Superior temporal gyrus (tissue), 1 donor: ENCODE measurements around the gene RNF151.
A peak's percentile ranks its signal among the peaks of the same experiment; 100 is the strongest.

ENCODE experiments used
- DNase-seq: peaks from one replicate; pipeline ENCODE4 v3.0.0-alpha.2; 2016; ENCODE audit errors: extremely low spot score

Gene RNF151

DNA sequence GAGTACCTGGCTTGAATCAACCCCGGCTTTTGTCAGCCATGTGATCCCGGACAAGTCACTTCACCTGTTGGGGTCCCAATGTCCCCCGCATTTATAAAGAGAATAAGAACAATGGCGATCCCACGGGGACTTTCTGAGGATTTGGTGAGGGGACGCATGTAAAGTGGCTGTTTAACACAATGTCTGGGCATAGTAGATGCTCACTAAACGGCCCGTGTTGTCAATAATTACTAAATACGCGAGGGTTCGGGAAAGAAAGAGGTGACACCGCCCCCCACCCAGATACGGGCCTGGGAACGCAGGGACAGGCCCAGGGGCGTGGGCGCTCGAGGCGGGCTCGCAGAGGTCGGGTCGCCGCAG, 24.9 kb downstream of the RNF151 start:
- DNase-seq: no peak

DNA sequence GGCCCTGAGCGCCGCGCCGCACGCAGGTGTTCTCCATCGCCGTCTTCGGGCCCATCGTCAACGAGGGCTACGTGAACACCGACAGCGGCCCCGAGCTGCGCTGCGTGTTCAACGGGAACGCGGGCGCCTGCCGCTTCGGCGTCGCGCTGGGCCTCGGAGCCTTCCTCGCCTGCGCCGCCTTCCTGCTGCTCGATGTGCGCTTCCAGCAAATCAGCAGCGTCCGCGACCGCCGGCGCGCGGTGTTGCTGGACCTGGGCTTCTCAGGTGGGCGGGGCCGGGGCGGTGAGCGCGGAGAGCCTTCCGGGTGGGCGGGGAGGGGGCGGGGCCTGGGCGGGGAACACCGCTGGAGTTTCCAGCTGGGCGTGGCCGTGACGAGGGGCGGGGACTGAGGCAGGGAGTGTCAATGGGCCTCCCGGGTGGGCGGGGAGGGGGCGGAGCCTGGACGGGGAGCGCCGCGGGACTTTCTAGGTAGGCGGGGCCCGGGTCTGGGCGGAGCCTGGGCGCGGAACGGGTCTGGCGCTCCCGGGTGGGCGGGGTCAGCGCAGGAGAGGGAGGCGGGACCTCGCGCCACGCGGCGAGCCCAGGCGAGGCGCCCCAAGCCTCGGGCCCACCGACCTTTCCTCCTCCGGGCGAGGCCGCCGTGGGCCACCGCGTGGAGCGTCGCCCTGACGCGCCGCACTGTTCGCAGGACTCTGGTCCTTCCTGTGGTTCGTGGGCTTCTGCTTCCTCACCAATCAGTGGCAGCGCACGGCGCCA, 25.5 kb downstream of the RNF151 start:
- peak; percentile 73 for DNase-seq

DNA sequence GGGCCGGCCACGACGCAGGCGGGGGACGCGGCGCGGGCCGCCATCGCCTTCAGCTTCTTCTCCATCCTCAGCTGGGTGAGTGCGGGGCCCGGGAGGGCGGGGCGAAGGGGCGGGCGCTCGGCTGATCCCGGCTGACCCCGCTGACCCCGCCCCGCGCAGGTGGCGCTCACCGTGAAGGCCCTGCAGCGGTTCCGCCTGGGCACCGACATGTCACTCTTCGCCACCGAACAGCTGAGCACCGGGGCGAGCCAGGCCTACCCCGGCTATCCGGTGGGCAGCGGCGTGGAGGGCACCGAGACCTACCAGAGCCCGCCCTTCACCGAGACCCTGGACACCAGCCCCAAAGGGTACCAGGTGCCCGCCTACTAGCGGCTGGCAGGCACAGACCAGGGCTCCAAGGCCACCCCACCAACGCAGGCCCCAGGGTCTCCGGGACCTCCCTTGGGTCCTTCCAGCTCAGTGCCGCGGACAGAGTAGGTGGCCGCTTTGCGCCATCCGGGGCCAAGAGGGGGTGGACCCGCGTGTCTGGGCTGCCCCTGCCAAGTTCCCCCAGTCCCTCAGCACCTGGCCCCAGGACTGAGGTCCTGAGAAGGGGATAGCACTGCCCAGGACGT, 26.2 kb downstream of the RNF151 start:
- no peak for DNase-seq

DNA sequence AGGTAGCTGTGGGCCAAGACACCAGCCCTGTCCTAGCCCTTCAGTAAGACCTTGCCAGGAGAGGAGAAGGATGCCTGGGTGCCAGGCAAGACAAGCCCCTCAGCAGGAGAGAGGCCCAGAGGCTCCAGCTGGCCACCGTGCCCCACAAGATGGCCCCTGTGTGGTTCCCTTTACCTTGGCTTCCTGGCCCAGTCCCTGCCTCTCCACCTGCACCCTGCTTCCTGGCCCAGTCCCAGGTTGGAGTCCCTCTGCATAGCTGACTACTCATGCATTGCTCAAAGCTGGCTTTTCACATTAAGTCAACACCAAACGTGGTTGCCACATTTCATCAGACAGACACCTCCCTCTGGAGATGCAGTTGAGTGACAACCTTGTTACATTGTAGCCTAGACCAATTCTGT, 27.1 kb downstream of the RNF151 start:
- no peak for DNase-seq

- DNase-seq: no peak
Measured at GRCh38 chr16:1997494-1998359, 31.1 kb downstream of the RNF151 start.

DNA sequence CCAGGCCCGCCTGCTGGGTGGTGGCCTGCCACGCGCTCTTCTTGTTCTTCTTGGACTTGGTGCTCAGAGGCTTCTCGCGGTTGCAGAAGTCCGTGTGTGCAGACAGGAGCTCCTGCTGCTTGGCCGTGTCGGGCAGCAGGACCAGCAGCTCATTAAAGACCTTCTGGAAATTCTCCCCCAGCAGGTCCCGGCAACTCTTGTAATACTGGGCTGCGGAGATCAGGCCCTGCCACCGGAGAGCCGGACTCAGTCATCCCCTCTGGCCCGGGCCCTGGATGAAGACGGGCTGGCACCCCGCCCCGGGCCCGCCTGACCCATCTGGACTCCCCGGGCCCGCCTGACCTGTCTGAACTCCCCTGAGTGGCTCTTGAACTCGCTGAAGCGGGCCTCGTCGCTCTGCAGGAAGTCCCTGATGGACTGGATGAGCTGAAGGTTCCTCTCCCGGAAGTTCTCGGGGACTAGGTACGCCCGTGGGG, 31.7 kb downstream of the RNF151 start:
- no peak for DNase-seq

- DNase-seq: no peak
Measured at GRCh38 chr16:1998852-1999801, 32.5 kb downstream of the RNF151 start.

GRCh38 chr16:1999866-2000514, 33.3 kb downstream of the RNF151 start:
- DNase-seq: no peak

DNA sequence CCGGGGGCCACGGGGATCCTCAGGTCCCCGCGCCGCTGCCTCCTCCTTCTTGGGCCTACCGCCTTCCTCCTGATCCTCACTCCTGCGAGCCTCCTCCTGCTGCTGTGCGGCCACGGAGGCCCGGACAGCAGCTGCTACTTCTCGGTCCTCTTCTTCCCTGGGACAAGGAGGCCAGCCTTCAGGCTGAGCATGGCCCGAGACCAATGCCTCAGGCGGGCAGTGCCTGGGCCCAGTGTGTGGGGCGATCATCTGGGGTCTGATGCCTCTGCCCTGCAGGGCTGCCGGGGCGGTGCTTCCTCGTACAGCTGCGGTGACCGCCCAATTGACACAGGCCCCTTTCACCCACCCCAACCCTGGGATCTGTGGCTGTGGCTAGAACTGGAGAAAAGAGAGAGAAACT, 34.4 kb downstream of the RNF151 start:
- DNase-seq: no peak

GRCh38 chr16:2001456-2002355, 35.0 kb downstream of the RNF151 start:
- no peak for DNase-seq

- no peak for DNase-seq
Measured at GRCh38 chr16:2002406-2003230, 36.0 kb downstream of the RNF151 start.

- no peak for DNase-seq
Measured at GRCh38 chr16:2003231-2003826, 36.7 kb downstream of the RNF151 start.

DNA sequence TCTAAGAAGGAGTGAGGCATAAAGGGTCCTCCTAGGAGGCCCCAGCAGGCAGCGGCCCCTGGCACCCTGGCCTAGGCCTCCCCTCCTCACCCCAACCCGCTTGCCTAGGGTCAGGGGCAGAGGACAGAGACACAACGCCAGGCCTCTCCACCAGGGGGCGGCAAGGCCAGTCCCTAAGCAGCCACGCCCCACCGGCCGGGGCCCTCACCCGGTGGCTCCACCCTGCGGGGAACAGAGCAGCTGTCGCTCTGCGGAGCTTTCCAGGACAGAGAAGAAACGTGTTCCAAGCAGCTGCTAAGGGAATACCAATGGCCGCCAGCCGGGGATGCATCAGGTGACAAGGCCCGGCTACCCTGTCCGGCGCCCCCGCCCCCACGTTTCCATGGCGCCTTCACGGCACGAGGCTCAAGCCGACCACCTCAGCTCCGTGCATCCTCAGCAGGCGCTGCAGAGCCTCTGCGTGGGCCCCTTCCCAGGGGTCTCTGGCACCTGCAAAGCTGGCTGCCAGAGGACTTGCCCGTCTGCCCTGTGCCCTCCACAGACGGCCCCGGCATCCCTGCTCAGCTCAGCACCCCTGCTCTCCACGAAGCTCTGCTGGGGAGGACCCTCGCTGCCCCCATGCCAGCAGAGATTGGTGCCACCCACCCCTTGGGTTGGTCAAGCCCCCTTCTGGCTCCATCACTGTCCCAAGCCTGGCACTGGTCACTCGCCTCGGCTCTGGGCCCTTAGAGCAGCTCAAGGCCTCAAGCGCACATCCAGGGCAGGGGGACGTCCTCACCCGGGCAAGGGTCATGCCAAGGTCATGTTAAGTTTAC, 37.4 kb downstream of the RNF151 start:
- peak; percentile 78 for DNase-seq

- DNase-seq: no peak
Measured at GRCh38 chr16:2004795-2005517, 38.3 kb downstream of the RNF151 start.

DNA sequence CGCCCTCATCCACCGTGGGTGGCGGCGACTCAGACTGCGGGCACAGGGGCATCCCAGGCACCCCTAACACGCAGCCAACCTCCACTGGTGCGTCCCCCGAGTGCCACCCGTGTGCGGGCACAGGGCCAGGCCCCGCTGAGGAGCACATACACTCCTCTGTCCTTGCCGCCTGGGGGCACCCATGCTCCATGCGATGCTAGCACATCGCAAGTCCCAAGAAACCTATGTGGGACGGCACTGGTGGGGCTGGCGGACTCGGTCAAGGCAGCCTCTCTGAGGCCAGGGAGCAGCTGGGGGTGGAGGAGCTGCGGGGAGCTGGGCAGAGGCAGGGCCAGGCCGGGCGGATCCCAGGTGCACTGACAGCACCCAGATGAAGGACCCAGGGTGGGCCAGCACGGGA, 39.0 kb downstream of the RNF151 start:
- no peak for DNase-seq

- DNase-seq: no peak
Measured at GRCh38 chr16:2006317-2006716, 39.7 kb downstream of the RNF151 start.
